HCEC 1CT (cell line): ENCODE measurements around the gene PEAK3.
A peak's percentile ranks its signal among the peaks of the same experiment; 100 is the strongest.

Source experiments
- DNase-seq: peaks from one replicate; pipeline ENCODE4 v3.0.0-alpha.2; 2017

The PEAK3 gene, protein sequence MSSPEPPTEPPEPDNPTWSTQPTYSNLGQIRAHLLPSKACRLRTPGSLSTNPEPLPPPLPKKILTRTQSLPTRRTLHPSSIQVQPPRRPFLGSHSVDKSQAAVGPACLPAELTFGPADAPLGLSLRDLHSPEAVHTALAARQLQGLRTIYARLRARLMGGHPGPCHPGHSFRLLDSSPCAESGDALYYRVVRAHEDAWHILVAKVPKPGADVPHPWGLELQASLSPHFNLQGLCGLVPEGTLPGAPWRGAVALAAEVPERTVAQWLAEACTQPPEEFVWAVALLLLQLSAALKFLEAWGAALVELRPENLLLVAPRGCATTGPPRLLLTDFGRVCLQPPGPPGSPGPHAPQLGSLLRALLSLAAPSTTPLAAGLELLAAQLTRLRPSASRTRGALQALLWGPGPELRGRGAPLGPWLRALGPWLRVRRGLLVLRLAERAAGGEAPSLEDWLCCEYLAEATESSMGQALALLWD

DNA sequence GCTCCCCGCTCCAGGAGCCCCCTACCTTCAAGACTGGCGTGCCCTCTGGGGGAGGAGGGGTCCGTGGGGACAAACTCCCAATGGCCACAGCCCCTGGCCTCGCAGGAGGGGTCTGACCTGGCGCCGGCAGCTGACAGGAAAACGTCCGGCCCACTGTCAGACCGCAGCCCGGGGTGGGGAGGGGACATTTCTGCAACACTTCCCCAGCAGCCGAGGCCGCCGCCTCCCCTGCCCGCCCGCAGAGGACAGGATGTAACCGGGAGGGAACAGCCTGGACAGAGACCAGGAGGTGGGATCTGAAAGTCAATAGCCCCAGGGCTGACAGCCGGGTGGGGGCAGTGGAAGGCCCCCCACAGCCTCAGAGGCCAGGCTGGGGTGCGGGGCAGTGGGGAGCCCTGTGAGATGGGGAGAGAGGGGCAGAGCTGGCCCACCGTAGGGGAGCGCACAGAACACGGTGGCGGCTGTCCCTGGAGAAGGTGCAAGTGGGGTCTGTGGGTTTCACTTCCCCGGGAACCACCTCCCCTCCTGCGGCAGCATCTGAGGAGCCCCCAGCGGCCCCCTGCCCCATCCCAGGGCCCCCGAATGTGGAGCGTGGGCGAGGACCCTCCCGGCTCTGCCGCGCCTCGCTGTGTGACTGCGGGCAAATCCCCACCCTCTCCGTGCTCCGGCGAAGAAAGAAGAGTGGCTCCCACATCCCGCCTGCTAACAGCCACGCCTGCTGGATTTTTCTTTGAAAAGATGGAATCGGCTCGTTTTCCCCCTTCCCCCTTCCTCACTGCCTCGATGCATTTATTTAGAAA, at the start of gene PEAK3:
Gene PEAK3, minus strand, starts transcription at position 114 of the 800 bp plus-strand sequence. CDS start 1,244 bp downstream, outside the sequence.
- no peak for DNase-seq

DNA sequence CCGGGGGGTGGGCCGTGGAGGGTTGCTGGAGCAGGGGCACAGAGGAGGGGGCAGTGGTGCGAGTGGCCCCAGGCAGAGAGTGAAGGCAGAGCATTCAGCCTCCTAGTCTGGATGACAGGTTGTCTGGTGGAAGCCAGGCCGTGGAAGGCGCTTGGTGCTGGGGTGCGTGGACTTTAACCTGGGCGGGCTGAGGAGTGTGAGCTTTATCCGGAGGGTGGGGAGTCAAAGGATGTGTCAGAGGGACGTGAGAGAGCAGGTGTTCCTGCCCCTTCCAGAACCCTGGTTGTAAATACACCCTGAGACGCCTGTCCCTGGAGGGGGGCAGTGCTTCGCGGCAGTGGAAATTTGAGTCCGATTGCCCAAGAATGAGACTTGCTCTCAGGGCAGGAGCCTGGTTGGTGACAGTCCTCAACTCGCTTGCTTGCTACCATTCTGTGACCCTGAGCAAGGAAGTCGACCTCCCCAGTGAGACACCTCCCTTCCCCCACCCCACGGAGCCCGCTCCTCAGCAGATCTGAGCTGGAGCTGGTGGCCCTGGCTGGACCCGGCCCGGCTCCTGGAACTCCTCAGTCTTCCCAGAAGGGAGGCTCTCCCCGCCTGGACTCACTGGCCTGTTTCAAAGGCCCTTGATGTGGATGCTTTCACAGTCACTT, 48.8 kb upstream of the PEAK3 start:
- DNase-seq = no peak

DNA sequence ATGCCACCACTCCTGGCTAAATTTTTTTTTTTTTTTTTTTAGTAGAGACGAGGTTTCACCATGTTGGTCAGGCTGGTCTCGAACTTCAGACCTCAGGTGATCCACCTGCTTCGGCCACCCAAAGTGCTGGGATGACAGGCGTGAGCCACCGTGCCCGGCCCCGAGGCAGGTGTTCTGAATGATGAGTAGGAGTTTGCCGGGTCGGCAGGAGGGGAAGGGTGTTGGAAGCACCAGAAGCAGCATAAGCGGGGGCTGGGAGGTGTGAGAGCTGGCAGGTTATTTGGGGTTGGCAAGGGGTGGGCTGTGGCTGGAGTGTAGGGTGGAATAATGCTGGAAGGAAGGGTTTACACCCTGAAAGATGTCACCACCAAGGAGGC, 48.3 kb upstream of the PEAK3 start:
- DNase-seq = no peak

GRCh38 chr19:2329501-2329916, 47.5 kb upstream of the PEAK3 start:
- no peak for DNase-seq

- no peak for DNase-seq
These were observed 47.1 kb upstream of the PEAK3 start for GRCh38 chr19:2329149-2329478.

- peak; percentile 80 for DNase-seq
These were observed 46.6 kb upstream of the PEAK3 start, which contains the start of the genes LSM7 and SPPL2B for GRCh38 chr19:2328401-2329148. TSS of gene LSM7 (minus strand) at chr19:2328586. CDS start at chr19:2328566, 20 bp downstream. TSS of gene SPPL2B (plus strand) at chr19:2328684. CDS start at chr19:2328710, 26 bp downstream.

DNA sequence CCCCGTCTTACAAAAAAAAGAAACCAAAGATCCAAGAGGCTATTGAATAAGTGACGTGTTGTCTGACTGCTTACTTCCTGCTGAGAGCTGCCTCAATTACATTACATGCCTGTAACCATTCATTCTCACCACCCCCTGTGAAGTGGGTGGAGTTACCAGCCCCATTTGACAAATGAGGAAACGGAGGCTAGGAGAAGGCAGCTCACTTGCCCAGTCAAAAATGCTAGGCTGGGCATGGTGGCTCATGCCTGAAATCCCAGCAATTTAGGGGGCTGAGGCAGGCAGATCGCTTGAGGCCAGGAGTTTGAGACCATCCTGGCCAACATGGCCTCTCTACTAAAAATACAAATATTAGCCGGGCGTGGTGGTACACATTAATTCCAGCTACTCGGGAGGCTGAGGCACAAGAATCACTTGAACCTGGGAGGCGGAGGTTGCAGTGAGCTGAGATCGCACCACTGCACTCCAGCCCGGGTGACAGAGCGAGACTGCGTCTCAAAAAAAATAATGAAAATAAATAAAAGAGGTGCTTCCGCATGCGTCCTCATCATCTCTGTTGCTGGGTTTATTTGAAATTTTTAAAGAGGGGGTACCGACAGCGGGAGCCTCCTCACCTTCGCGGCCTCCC, 45.9 kb upstream of the PEAK3 start:
- peak; percentile 69 for DNase-seq

GRCh38 chr19:2326699-2327360, 44.9 kb upstream of the PEAK3 start:
- DNase-seq = no peak

DNA sequence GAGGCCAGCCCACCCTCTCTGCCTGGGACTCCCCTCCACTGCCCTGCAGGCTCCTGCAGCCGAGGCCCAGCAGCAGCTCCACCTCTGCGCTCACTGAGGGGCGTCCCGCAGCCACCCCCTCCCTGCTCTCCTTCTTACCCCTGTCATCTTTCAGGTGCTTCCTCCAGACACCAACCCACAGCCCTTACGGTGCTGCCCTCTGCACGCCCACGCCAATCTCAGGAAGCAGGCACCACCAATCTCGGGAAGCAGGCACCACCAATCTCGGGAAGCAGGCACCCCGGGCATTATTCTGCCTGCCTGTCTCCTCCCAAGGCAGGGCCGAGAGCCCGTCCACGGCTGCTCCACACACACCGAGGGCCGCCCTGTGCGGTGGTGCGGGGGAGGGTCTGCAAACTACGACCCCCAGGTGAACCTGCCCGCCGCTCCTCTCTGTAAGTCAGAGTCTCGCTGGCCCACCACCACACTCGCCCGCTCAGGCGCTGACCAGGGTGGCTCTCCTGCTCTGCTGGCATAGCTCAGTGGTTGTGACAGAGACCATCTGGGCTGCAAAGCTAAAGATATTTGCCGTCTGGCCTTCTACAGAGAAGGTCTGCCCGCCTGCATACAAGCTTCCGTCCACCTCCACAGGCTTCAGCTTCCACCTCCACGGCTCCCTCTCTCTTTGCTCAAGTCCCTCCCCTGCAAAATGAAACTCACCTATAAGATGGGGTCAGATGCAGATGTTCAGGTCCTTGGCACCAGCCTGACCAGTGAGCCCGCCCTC, 43.5 kb upstream of the PEAK3 start:
- no peak for DNase-seq

DNA sequence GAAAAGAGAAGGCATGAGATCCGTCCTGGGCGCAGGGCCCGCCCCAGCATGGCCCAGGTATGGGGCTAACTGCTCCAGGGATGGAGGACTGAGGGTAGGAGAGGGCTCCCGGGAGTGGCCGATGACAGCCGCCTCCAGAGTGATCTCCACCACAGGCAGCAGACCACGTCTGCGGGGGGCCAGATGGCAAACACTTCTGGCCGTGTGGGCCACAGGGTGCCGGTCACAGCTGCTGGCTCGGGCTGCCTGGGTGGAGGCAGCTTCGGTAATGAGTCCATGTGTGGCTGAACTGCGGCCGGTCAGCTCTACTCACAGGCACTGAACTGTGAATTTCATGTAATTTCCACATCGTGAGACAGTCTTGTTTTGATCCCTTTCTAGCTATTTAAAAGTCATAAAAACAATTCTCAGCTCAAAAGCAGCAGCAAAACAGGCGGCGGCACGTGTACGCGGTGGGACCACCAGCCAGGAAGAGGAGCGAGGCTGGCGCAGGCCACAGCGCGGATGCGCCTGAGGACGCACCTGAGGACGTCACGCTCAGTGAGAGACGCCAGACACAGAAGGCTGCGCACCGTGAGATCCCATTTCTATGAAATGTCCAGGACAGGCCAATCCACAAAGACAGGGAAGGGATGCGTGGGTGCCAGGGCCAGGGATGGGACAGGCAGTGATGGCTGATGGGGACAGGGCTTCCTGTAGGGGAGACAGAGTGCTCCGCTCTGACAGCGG, 42.4 kb upstream of the PEAK3 start:
- no peak for DNase-seq

- no peak for DNase-seq
These were observed 41.7 kb upstream of the PEAK3 start for GRCh38 chr19:2323707-2324106.

- no peak for DNase-seq
These were observed 39.7 kb upstream of the PEAK3 start for GRCh38 chr19:2321565-2322283.

- DNase-seq = no peak
These were observed 39.0 kb upstream of the PEAK3 start for GRCh38 chr19:2320939-2321338.

DNA sequence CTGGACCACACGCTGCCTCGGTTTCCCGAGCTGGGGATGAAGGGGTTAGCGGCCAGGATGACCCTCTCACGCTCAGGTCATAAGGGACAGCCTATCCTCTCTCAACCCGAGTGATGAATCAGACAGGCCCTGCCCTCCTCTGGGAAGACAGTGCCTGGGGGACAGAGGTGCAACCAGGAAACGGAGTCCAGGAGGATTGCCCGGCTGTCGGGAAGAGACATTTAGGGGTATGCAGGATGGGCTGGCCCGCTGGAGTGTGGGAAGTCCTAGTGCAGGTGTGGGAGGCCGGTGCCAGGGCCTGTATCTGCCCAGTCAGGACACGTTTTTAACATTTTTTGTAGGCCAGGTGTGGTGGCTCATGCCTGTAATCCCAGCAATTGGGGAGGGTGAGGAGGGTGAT, 38.1 kb upstream of the PEAK3 start:
- DNase-seq = no peak

GRCh38 chr19:2319551-2319950, 37.6 kb upstream of the PEAK3 start:
- no peak for DNase-seq

DNA sequence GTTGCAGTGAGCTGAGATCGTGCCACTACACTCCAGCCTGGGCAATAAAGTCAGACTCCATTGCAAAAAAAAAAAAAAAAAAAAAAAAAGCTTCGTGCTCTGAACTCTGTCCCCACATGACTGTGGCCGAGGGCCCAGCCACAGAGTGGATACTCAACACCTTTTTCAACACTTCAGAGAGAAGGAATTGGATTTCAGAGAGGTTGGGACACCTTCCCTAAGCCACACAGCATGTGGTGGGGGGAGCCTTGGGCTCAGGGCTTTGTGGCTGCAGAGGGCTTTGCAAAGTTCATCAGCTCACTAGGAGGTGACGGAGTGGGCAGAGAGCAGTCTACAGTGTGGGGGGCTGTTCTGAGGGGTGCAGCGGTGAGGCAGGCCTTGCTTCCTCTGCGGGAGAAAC, 36.9 kb upstream of the PEAK3 start:
- no peak for DNase-seq

DNA sequence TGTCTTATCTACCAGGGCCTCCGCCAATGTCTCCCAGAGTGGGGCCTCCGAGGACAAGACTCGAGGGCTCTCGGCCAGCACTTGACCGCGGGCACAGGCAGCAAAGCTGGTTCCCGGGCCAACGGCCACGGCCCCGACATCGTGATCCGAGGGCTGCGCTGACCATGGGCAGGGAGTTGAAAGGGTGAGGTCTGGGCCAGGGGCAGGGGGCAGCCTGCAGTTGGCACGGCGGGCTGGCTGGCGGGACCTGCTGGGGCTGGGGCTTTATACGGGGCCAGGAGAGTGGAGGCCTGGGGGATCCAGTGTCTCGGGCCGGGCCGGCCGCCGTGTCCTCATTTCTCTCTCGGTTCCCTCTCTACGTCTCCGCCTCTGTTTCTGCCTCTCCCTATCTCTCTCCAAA, 35.8 kb upstream of the PEAK3 start:
- no peak for DNase-seq

DNA sequence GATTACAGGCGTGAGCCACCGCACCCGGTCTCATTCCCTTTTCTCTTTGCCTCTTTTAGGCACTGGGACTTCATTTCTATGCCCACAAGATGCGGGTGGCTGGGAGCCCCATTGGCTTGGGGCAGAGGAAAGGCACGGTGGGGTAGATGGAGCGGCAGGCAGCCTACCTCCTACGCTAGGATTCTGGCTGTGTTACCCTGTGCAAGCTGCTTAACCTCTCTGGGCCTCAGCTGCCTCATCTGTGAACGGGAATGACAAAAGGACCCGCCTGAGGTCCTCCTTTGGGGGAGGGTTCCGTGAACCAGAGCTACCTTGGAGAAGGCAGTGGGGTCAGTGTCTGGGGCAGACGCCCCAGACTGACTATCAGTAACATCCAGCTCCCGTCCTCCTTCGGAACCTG, 35.3 kb upstream of the PEAK3 start:
- DNase-seq = no peak

DNA sequence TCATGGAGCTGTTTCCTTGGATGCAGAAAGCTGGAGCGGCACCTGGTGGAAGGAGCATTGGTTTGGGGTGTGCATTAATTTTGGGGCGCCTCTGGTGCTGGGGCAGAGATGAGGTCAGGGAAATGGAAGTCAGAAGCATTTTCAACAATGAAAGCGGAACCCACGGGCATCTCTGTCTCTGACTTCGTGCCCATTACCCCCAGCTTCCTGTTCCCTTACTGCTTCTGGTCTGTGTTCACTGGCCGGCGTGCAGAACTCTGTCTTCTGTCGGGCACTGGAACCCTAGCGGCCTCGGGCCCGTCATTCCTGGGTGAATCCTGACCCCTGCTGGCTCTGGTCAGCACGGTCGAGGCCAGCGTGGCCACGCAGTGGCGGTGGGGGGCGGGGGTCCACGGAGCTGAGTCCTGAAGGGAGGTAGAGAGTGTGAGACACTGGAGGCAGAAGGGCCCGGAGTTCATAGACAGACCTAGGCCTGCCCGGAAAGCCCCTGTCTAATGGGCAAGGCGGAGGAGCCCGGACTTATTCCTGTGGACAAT, 33.9 kb upstream of the PEAK3 start:
- peak; percentile 13 for DNase-seq
